T-helper 17 cell (primary cell): ENCODE measurements around the gene USP24. TPM values are rescaled to one million over a fixed set of nuclear protein-coding genes. Genes with fewer than 3 reads are reported as not detected.

Source experiments
- ATAC-seq: fragments of 150-1000 bp; cut with Tn5 transposase; 2 replicates; pipeline ENCODE4 v1.10.0; 2021; ENCODE audit warnings: mild to moderate bottlenecking, moderate library complexity
- DNase-seq, 3 donors: peaks; one replicate each; pipeline versions ENCODE4 v3.0.0 to v3.0.0-alpha.2; 2020 to 2021
- H3K9me3 ChIP-seq: one replicate; pipeline ENCODE4 v1.7.0; 2013; ENCODE audit warnings: low read length, mild to moderate bottlenecking; ENCODE audit not compliant: control insufficient read depth, poor library complexity, severe bottlenecking
- H3K27ac Mint-ChIP-seq: one replicate; pipeline ENCODE4 v1.8.0; 2022; ENCODE audit warnings: mild to moderate bottlenecking, moderate library complexity, mixed read lengths
- H3K27me3 Mint-ChIP-seq: one replicate; pipeline ENCODE4 v1.8.0; 2022; ENCODE audit warnings: mixed read lengths
- H3K36me3 Mint-ChIP-seq: one replicate; pipeline ENCODE4 v1.8.0; 2022; ENCODE audit warnings: low read depth, mixed read lengths
- H3K4me1 Mint-ChIP-seq: one replicate; pipeline ENCODE4 v1.8.0; 2022; ENCODE audit warnings: mild to moderate bottlenecking, mixed read lengths
- H3K4me3 Mint-ChIP-seq: one replicate; pipeline ENCODE4 v1.8.0; 2022; ENCODE audit warnings: mild to moderate bottlenecking, moderate library complexity, mixed read lengths
- total RNA-seq, 4 donors: library from RNA in 2 of 4; stranded (reverse) in 2 of 4; gene quantifications; one replicate each; pipeline ENCODE4 v1.2.3 and lab custom pipeline; 2022 to 2026

The USP24 gene
- total RNA-seq, 2 donors from 2014 or later, result 69.5 to 82.9 TPM

DNA sequence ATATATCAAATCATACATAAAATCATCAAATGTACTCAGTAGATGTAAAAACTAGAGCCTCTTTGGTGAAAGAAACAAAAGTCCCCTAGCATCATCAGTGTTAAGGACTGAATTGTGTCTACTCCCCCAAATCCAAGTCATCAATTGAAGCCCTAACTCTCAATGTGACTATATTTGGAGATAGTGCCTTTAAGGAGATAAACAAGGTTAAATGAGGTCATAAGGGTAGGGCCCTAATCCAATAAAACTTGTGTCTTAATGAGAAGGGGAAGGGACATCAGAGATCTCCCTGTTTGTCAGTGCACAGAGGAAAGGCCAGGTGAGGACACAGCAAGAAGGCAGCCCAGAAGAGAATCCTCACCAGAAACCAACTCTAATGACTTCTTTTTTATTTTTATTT, 33.5 kb downstream of the USP24 start:
- no peaks in the 10 kb centered on the region for H3K27me3 Mint-ChIP-seq
- H3K36me3 Mint-ChIP-seq, result peaks cover 6% of the 10 kb centered on the region
- no peak overlapping the region for H3K4me3 Mint-ChIP-seq
- DNase-seq (no peak), ATAC-seq (no peak)
- H3K4me1 Mint-ChIP-seq, result peaks cover 32% of the 10 kb centered on the region
- no peaks in the 10 kb centered on the region for H3K9me3 ChIP-seq
- H3K27ac Mint-ChIP-seq, result no peak overlapping the region

DNA sequence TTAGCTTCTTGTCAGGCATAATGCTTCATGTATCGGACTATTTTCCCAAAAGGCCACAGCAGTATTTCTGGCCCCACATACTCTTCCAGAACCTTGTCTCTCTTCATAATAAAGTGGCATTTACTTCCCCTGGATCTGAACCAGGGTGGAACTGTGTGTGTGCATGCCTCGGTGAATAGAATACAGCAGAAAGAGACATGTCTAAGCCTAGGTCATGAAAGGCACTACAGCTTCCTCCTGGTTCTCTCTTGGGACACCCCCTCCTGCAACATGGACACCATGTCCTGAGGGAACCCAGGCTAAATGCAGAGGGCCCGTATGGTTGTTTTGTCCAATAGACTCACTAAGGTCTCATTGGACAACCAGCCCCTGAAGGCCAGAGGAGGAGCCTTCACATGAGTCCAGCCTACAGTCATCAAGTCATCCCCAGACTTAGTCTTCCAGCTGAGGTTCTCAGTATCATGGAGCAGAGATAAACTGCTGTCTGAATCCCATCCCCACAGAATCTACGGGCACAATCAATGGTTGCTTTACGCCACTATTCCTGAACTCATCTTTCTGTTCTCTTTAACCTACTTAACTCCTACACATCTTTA, 35.0 kb downstream of the USP24 start:
- H3K27ac Mint-ChIP-seq, result peak overlapping the region; percentile 17
- peaks cover 30% of the 10 kb centered on the region for H3K4me1 Mint-ChIP-seq

DNA sequence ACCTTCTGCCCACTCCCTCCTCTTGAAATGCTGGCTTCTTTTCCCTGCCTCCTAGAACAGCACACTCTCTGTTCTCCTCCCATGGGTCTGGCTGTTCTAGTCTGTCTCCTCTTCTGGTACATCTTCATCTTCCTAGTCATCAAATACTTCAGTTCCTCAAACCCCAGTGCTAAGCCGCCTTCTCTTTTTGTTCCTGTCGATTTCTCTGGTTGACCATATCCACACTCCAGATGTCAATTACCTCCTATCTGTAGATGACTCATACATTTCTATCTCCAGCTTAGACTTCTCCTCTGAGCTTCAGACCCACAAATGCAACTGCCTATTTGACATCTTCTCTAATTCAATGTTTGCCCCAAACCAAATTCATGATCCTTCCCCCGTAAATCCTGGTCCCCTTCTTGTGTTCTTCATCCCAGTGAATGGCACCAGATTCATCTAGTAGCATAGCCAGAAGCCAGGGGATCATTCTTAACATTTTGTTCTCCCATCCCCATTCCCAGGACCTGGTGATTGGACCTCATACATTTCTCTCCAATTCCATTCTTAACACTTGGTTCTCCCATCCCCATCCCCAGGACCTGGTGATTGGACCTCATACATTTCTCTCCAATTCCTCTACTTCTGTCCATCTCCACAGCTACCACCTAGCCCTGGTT, 35.9 kb downstream of the USP24 start:
- DNase-seq, result no peak
- H3K27ac Mint-ChIP-seq, result peak overlapping the region; percentile 17
- ATAC-seq, result no peak

More for the DNA sequence above, 35.0 kb downstream of the USP24 start:
- Mint-ChIP-seq H3K36me3 (peaks cover 6% of the 10 kb centered on the region), H3K27me3 (no peaks in the 10 kb centered on the region), H3K4me3 (no peak overlapping the region)
- DNase-seq, result no peak
- no peak for ATAC-seq
- no peaks in the 10 kb centered on the region for H3K9me3 ChIP-seq

DNA sequence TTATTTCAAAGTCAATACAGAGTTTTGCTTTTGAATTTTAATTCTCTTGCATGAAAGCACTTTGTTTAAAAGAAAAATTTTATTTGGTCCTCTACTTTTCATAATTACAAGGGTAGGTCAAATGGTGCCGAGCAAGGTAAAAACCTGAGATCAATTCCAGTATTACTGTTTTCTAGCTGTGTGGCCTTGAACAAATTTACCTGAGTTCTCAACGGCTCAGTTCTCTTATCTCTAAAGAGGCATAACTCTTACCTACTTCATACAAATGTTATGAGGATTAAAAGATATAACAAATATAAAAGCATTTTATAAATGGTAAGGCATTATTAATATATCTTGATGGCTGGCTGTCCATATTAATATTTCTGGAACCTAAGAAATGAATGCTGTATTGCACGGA, 42.5 kb downstream of the USP24 start:
- no peaks in the 10 kb centered on the region for H3K9me3 ChIP-seq
- ATAC-seq (no peak), DNase-seq (no peak)
- H3K4me3 Mint-ChIP-seq, result no peak overlapping the region
- H3K4me1 Mint-ChIP-seq, result peaks cover 22% of the 10 kb centered on the region
- H3K27me3 Mint-ChIP-seq, result no peaks in the 10 kb centered on the region
- H3K36me3 Mint-ChIP-seq, result peaks cover 12% of the 10 kb centered on the region
- H3K27ac Mint-ChIP-seq, result no peak overlapping the region

More for the DNA sequence above, 35.9 kb downstream of the USP24 start:
- H3K36me3 Mint-ChIP-seq, result peaks cover 4% of the 10 kb centered on the region
- no peaks in the 10 kb centered on the region for H3K9me3 ChIP-seq
- H3K4me3 Mint-ChIP-seq, result no peak overlapping the region
- no peaks in the 10 kb centered on the region for H3K27me3 Mint-ChIP-seq
- peaks cover 30% of the 10 kb centered on the region for H3K4me1 Mint-ChIP-seq

DNA sequence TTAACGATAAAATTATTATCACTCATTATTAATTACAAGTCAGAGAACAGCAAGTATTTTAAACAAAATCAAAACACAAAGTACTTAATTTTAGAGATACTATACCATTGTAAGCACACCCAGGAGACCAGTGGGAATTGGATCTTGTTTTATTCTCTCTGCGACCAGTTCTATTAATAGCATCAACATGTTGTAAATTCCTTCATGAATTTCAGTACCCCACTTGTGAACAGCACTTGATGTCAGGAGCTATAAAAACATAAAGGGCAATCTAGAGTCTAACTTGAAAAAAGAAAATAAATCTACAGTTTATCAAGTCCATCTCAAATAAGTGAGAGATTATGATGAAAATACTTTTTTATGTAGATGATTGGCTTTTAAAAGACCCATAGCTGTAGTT, 42.9 kb downstream of the USP24 start:
- DNase-seq, result no peak
- no peak for ATAC-seq
- no peaks in the 10 kb centered on the region for H3K9me3 ChIP-seq
- Mint-ChIP-seq H3K4me1 (peaks cover 25% of the 10 kb centered on the region), H3K4me3 (no peak overlapping the region), H3K27me3 (no peaks in the 10 kb centered on the region), H3K36me3 (peaks cover 15% of the 10 kb centered on the region), H3K27ac (no peak overlapping the region)

DNA sequence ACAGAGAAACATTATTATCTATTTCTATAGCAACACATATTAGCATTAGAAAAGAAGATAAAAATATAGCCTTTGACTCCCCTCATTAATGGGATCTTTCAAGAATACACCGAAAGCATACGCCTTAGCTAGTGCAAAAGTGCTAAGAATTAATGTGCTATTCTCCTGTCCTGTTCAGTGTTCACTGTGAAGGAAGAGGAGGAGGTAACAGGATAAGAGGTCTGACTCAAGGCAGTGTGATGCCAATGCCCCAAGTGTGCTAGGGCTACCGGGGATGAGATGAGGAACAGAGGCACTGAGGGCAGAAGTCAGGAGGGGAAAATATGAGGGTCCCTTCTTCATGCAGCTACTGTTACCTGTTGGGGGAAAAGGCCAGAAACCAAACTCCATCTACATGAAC, 43.5 kb downstream of the USP24 start:
- DNase-seq, result no peak
- no peak overlapping the region for H3K4me3 Mint-ChIP-seq
- H3K27me3 Mint-ChIP-seq, result no peaks in the 10 kb centered on the region
- peak overlapping the region; percentile 9 for H3K27ac Mint-ChIP-seq
- H3K9me3 ChIP-seq, result no peaks in the 10 kb centered on the region
- H3K36me3 Mint-ChIP-seq, result peaks cover 13% of the 10 kb centered on the region
- peaks cover 25% of the 10 kb centered on the region for H3K4me1 Mint-ChIP-seq
- no peak for ATAC-seq

DNA sequence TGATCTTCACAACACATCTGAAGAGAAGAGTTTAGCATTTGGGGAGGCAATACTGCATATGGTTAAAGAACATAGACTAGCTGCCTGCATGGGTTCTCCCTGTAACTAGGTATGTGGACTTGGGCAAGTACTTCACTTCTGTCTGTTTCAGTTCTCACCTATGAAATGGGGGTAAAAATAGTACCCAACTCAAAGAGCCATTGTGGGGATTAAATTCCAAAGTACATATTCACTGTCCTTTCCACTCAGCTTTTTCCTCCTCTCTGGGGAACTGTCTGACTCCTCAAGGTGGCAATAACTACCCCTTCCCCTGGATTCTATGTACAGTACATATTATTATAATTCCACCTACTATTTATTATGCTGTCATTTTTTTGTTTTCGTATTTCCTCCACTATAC, 44.7 kb downstream of the USP24 start:
- Mint-ChIP-seq H3K4me1 (peaks cover 22% of the 10 kb centered on the region), H3K27me3 (no peaks in the 10 kb centered on the region), H3K36me3 (peaks cover 13% of the 10 kb centered on the region), H3K4me3 (no peak overlapping the region), H3K27ac (no peak overlapping the region)
- DNase-seq, result no peak
- H3K9me3 ChIP-seq, result no peaks in the 10 kb centered on the region
- no peak for ATAC-seq

DNA sequence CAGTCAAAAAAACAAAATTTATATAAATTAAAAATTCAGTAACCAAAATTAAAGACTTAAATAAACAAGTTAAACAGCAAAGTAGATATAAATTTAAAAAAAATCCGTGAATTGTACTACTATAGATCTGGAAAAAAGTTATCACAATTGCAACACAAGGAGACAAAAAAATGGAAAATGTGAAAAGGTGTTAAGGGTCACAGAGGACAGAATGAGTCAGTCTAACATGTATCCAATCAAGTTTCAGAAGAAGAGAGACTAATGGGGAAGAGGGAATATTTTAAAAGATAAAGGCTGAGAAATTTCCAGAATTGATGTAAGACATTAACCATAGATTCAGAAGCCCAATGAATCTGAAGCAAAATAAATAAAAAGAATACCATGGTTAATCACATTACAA, 46.0 kb downstream of the USP24 start:
- H3K9me3 ChIP-seq, result no peaks in the 10 kb centered on the region
- DNase-seq (no peak), ATAC-seq (no peak)
- Mint-ChIP-seq H3K27me3 (no peaks in the 10 kb centered on the region), H3K4me1 (peaks cover 23% of the 10 kb centered on the region), H3K27ac (peak overlapping the region; percentile 83), H3K36me3 (peaks cover 13% of the 10 kb centered on the region), H3K4me3 (no peak overlapping the region)

DNA sequence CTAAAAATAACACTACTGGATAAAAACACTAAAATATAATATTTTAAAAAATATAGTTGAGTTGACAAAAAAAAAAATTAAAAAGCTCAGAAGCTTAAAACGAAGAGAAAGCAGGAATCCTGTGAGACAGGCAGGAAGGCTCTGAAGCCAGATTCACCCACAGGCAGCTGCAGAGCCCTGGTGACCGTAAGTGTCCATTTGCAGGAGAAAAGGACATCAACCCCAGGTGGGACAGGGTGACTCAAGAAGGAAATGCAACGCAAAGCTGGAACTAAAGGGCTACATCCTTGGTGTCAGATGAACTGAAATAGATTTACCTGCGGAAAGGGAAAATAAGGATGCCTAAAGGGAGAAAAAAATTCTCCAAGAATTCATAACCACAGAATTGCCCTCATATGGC, 46.8 kb downstream of the USP24 start:
- Mint-ChIP-seq H3K4me1 (peaks cover 27% of the 10 kb centered on the region), H3K4me3 (no peak overlapping the region), H3K27me3 (no peaks in the 10 kb centered on the region), H3K27ac (no peak overlapping the region), H3K36me3 (peaks cover 16% of the 10 kb centered on the region)
- ATAC-seq, result no peak
- no peak for DNase-seq
- no peaks in the 10 kb centered on the region for H3K9me3 ChIP-seq

DNA sequence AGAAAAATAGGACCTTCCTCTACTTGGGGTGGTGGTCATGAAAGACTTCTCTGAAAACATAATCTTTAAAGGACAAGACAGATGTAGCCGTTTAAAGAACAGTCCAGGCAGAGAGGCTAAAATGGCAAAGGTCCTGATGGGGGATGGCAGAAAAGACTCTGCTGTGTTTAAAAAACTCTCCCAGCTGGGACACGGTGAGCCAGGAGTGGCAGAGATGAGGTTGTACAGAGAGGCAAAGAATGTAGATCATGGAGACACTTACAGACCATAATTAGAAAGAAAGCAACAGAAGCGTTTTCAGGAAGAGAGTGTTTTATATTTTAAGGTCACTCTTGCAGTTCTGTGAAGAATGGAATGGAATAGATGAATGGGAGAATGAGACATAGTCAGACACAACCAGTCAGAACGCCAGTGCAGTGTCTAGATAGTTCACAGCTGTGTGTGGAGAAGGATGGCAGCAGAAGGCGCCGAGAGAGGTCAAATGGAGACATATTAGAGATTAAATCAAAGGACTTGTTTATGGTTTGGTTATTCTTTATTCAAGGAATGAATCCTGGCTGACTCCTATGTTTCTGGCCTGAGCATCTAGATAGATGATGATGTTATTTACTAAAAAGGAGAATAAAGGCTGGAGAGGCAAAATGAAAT, 47.8 kb downstream of the USP24 start:
- Mint-ChIP-seq H3K4me1 (peaks cover 27% of the 10 kb centered on the region), H3K36me3 (peaks cover 16% of the 10 kb centered on the region), H3K27me3 (no peaks in the 10 kb centered on the region), H3K27ac (peak overlapping the region; percentile 67), H3K4me3 (no peak overlapping the region)
- no peaks in the 10 kb centered on the region for H3K9me3 ChIP-seq
- no peak for DNase-seq
- ATAC-seq, result no peak

DNA sequence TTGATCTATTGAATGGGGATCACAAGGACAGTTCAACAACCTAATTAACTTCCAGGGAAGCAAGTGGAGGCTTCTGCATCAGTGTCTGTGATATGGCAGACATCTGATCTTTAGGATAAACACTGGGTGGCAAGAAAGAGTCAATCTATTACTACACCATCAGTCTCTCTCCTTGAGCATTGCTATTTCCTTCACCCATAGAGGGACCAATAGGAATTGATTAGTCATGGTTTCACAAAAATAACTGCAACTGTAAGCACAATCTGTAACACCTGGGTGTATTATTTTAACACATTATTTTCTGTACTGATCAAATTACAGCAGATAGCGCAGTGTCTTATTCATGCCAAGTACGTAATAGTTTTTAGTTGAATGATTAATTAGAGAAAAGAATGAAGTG, 50.3 kb downstream of the USP24 start:
- H3K9me3 ChIP-seq, result no peaks in the 10 kb centered on the region
- Mint-ChIP-seq H3K36me3 (peaks cover 13% of the 10 kb centered on the region), H3K27ac (no peak overlapping the region), H3K27me3 (no peaks in the 10 kb centered on the region), H3K4me3 (no peak overlapping the region), H3K4me1 (peaks cover 21% of the 10 kb centered on the region)
- no peak for ATAC-seq
- DNase-seq, result no peak

DNA sequence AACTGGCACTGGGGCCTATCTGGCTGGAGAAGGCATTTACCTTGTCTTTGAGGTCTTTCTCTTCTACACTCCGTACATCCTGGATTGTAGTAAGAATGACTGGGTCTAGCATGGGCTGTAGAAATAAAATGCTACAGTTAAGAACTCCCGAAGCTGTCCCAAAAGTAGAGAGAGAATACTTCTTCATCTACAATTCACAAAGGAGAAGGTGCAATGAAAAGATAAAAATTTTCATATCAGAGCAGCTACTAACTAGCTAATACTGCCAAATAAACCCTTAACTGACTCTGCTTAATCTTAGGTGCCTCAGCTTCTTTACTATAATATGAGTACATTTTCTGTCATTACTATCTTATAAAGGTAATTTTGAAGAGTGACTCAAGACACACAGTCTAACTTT, 55.6 kb downstream of the USP24 start:
- ATAC-seq (no peak), DNase-seq (no peak)
- Mint-ChIP-seq H3K36me3 (peaks cover 12% of the 10 kb centered on the region), H3K27ac (no peak overlapping the region), H3K4me1 (peaks cover 5% of the 10 kb centered on the region), H3K4me3 (no peak overlapping the region), H3K27me3 (no peaks in the 10 kb centered on the region)
- no peaks in the 10 kb centered on the region for H3K9me3 ChIP-seq

DNA sequence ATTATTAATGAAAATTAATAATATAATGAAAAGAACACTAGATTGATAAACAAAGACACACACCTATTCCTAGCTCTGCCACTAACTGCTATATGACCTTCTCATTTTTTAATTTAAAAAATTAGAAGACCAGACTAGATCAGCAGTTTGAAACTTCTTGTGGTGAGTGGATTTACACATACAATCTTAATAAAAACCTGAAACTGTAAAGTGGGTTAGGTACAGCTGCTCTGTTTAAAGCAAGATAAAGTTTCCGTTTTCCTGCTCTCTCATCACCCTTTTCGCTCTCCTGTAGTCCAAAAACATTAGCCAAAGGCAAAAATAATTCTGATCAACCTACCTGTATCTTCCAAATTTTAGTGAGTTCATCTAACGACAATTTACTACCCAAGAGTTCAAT, 58.6 kb downstream of the USP24 start:
- no peaks in the 10 kb centered on the region for H3K9me3 ChIP-seq
- ATAC-seq (no peak), DNase-seq (no peak)
- H3K4me3 Mint-ChIP-seq, result no peak overlapping the region
- no peaks in the 10 kb centered on the region for H3K27me3 Mint-ChIP-seq
- peaks cover 12% of the 10 kb centered on the region for H3K36me3 Mint-ChIP-seq
- H3K27ac Mint-ChIP-seq, result no peak overlapping the region
- peaks cover 7% of the 10 kb centered on the region for H3K4me1 Mint-ChIP-seq

DNA sequence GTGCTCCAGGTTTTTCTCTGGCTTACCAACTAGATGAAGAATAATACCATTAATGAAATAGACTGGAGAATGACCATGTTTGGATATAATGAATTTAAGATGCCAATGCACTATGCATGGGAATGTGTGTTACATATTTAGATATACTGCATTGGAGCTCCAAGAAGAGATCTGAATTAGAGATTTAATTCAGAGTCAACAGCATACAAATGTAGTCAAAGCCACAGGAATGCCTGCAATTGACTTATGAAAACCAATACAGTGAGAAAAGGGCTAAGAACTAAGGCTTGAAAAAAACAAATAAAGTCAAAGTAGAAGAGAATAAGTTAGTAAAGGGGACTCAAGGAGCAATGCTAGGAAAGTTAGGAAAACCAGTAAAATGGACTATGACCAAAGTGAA, 59.1 kb downstream of the USP24 start:
- H3K27me3 Mint-ChIP-seq, result no peaks in the 10 kb centered on the region
- peaks cover 15% of the 10 kb centered on the region for H3K36me3 Mint-ChIP-seq
- no peak for DNase-seq

More for the DNA sequence above, 59.1 kb downstream of the USP24 start:
- no peak overlapping the region for H3K4me3 Mint-ChIP-seq
- ATAC-seq, result no peak
- peaks cover 12% of the 10 kb centered on the region for H3K4me1 Mint-ChIP-seq
- no peak overlapping the region for H3K27ac Mint-ChIP-seq
- H3K9me3 ChIP-seq, result no peaks in the 10 kb centered on the region
